ENCODE data around the gene PPP2R2D. TPM values are rescaled to one million over a fixed set of nuclear protein-coding genes. Genes with fewer than 3 reads are reported as not detected.

PPP2R2D gene
- total RNA-seq, 1 donor from 2014 or later = 34.0 TPM

GRCh38 chr10:132001238-132001972, 100.6 kb downstream of the PPP2R2D start:
- H3K4me1 Mint-ChIP-seq = peaks cover 18% of the 10 kb centered on the region
- H3K36me3 Mint-ChIP-seq = no peaks in the 10 kb centered on the region
- no peak overlapping the region for H3K27ac Mint-ChIP-seq
- peaks cover 3% of the 10 kb centered on the region for H3K27me3 Mint-ChIP-seq (ENCODE audit: low read depth)
- DNase-seq (ENCODE audit: low spot score in 2 of 2, unreplicated experiment in 2 of 2) = no peak
- no peak overlapping the region for H3K4me3 Mint-ChIP-seq
- H3K9me3 Mint-ChIP-seq = peaks cover 11% of the 10 kb centered on the region
- no peak for TF ChIP-seq CTCF (IDR thresholded peaks at IDR 0.05; ENCODE audit: unreplicated experiment)

GRCh38 chr10:132002004-132002403, 101.2 kb downstream of the PPP2R2D start:
- Mint-ChIP-seq H3K27ac (no peak overlapping the region), H3K4me1 (peaks cover 13% of the 10 kb centered on the region), H3K9me3 (peaks cover 11% of the 10 kb centered on the region), H3K27me3 (ENCODE audit: low read depth) (peaks cover 6% of the 10 kb centered on the region), H3K4me3 (no peak overlapping the region), H3K36me3 (no peaks in the 10 kb centered on the region)
- no peak for DNase-seq (ENCODE audit: low spot score in 2 of 2, unreplicated experiment in 2 of 2)
- TF ChIP-seq CTCF (IDR thresholded peaks at IDR 0.05; ENCODE audit: unreplicated experiment) = no peak

GRCh38 chr10:132003282-132003924, 102.6 kb downstream of the PPP2R2D start:
- no peaks in the 10 kb centered on the region for H3K4me1 Mint-ChIP-seq
- no peaks in the 10 kb centered on the region for H3K36me3 Mint-ChIP-seq
- no peak overlapping the region for H3K27ac Mint-ChIP-seq
- peaks cover 7% of the 10 kb centered on the region for H3K27me3 Mint-ChIP-seq (ENCODE audit: low read depth)
- no peak for DNase-seq (ENCODE audit: low spot score in 2 of 2, unreplicated experiment in 2 of 2)
- no peak overlapping the region for H3K4me3 Mint-ChIP-seq
- no peak for TF ChIP-seq CTCF (IDR thresholded peaks at IDR 0.05; ENCODE audit: unreplicated experiment)
- H3K9me3 Mint-ChIP-seq = peaks cover 11% of the 10 kb centered on the region

GRCh38 chr10:132004052-132004451, 103.2 kb downstream of the PPP2R2D start:
- Mint-ChIP-seq H3K36me3 (no peaks in the 10 kb centered on the region), H3K27me3 (ENCODE audit: low read depth) (peaks cover 12% of the 10 kb centered on the region), H3K4me1 (no peaks in the 10 kb centered on the region), H3K9me3 (peaks cover 11% of the 10 kb centered on the region), H3K4me3 (no peak overlapping the region), H3K27ac (no peak overlapping the region)
- no peak for DNase-seq (ENCODE audit: low spot score in 2 of 2, unreplicated experiment in 2 of 2)
- TF ChIP-seq CTCF (IDR thresholded peaks at IDR 0.05; ENCODE audit: unreplicated experiment) = no peak

GRCh38 chr10:132005147-132005546, 104.3 kb downstream of the PPP2R2D start:
- DNase-seq (ENCODE audit: low spot score in 2 of 2, unreplicated experiment in 2 of 2) = no peak
- H3K27ac Mint-ChIP-seq = no peak overlapping the region
- no peaks in the 10 kb centered on the region for H3K36me3 Mint-ChIP-seq
- H3K4me3 Mint-ChIP-seq = no peak overlapping the region
- H3K27me3 Mint-ChIP-seq (ENCODE audit: low read depth) = peaks cover 21% of the 10 kb centered on the region
- peaks cover 11% of the 10 kb centered on the region for H3K9me3 Mint-ChIP-seq
- no peak for TF ChIP-seq CTCF (IDR thresholded peaks at IDR 0.05; ENCODE audit: unreplicated experiment)
- H3K4me1 Mint-ChIP-seq = no peaks in the 10 kb centered on the region
